DMS53 (cell line): ENCODE measurements around the gene SCNN1A.
A peak's percentile ranks its signal among the peaks of the same experiment; 100 is the strongest.

Experiments
- DNase-seq: peaks from one replicate; lab custom pipeline; 2025; lab: John Stamatoyannopoulos, UW

Gene SCNN1A

DNA sequence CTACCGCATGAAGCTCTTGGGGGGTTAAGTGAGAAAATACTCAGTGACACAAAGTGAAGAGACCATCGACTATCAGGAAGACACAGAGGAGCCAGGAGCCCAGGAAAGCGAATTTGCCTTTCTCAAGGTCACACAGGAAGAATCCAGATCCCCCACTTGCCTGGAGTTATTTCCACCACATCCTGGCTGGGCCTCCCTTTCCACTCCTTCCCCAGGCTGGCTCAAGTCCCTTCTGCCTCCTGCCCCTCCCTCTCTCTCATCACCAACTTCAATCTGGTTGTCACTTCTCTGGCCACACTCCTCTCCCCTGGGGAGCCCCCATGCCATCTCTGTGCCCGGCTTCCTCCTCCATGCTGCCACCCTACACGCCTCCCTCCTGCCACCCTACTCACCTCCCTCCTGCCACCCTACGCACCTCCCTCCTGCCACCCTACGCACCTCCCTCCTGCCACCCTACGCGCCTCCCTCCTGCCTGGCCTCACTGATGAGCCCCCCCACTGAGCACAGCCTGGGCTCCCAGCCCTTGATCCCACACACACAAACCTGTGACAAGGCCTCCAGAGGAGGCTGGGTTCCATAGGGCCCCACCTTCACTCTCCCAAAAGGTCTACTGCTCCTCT, 6.3 kb downstream of the SCNN1A start:
- DNase-seq = no peak

DNA sequence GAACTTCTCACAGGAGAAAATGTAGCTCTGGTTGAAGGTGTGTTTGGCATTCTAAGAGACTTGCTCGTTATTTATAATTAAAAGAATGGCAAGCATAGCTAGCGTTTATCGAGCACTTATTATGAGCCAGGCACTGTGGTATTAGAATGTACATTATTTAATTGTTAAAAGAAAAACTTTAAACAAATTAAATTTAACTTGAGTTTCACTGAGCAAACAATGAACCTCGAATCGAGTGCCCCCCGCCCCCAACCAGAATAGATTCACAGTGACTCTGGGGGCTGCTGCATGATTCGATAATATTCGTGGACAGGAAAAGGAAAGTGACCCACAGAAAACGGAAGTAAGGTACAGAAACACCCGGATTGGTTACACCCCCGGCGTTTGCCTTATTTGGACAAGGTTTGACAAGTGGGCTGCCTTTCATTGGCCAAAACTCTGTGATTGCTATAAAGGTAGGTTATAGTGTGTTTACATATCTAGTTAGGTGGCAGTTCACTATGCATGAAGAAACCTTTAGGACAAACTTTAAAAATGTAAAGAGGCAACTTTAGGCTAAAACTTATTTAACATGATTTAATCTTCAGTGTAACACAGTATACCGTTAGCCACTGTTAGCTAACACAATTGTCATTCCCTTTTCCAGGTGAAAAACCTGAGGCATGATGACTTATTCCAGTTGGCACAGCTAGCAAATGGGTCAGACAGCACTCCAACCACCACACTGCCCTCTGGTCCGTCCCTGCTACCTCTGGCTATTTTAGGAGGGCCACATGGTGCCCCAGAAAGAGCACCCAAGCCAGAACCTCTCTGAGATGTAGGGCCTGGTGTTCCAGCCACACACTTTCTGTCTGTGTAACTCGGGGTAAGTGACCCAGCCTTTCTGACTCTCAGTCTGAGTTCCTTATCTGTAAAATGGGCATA, 7.1 kb downstream of the SCNN1A start:
- peak; percentile 65 for DNase-seq

DNA sequence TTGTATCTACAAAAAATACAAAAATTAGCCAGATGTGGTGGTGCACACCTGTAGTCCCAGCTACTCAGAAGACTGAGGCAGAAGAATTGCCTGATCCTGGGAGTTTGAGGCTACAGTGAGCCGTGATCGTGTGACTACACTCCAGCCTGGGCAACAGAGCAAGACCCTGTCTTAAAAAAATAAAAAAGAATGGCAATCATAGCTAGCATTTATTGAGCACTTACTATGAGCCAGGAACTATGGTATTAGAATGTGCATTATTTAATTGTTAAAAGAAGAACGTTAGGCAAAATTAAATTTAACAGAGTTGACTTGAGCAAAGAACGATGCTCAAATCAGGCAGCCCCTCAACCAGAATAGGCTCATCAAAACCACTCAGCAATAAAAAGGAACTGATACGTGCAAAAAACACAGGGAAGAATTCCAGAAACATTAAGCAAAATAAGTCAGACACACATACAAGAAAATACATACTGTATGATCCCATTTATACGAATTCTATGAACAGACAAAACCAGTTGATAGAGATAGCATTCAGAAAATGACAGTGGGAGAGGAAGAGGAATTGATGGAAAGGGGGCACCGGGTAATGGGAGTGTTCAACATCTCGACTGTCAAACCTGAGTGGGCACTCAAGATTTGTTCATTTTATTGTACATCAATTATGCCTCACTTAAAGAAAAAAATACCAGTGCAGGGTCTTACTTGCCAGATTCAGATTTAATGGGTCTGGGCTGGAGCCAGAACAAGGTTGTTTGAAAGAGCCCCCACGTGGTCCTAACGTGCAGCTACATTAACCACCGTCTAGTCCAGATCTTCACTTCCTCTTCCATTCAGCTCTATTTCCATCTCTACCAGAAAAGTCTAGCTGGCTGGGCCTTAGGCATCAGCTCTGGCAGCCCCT, 8.0 kb downstream of the SCNN1A start:
- DNase-seq = peak; percentile 47

GRCh38 chr12:6364044-6364374, 11.4 kb downstream of the SCNN1A start:
- DNase-seq = no peak

DNA sequence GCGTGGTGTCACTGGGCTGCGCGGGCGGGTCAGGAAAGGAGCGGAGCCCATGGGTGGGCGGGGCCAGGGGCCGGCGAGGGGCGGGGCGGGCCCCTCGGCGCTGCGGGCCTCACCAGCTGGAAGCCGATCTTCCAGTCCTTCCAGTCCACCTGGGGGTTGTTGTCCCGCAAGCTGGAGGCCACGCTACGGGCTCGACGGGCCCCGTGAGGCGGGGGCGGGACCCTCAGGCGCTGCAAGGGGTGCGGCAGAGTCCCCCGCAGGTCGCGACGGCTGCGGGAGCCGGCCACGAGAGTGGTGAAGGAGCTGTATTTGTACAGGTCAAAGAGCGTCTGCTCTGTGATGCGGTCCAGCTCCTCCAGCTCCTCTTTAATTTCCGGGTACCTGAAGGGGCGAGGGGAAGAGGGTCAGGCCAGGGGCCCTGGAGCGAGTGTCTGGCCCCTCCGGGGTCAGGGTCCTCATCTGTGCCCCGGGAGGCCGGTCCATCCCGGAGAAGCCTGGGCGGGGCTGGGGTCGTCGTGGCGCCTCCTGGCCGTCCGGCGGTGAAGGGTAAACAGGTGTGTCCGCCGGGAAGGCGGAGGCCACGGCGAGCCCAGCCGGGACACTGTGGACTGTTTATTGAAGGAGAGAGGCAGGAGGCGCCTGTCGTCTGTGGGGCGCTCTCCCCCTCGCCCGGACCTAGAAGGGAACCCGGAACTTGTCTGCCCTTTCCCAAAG, 11.9 kb downstream of the SCNN1A start:
- DNase-seq = peak; percentile 92

DNA sequence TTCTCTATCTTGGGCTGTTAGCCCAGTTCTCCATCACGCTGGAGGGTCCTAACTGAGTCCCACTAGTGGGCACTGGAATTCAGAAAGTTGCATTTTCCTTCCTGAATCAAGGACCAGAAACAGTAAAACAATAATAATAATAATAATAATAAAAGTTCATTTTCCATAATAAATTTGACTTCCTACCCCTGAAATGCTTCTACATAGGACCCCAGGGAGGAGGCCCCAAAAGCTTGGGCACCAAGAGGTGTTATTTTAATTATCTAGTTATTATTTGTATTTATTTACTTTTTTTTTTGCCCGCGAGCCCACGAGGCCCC, 12.4 kb downstream of the SCNN1A start:
- no peak for DNase-seq

- no peak for DNase-seq
Observed at GRCh38 chr12:6362403-6362802, 13.0 kb downstream of the SCNN1A start.

DNA sequence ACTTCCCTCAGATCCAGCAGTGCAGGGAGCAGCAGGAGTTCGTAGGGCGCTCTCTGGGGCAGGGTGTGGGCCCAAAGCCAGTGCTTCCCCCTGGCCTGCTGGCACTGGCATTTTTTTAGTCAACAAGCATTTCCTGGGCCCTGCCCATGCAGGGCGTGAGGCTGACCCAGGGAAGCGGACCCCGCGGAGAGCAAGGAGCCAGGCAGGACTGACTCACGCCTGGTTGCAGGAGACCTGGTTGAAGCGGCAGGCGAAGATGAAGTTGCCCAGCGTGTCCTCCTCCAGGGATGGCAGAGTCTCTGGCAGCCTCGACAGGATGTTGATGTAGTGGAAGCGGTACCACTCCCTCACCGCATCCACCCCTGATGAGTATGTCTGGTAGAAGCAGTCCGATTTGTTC, 13.5 kb downstream of the SCNN1A start:
- DNase-seq = peak; percentile 56

DNA sequence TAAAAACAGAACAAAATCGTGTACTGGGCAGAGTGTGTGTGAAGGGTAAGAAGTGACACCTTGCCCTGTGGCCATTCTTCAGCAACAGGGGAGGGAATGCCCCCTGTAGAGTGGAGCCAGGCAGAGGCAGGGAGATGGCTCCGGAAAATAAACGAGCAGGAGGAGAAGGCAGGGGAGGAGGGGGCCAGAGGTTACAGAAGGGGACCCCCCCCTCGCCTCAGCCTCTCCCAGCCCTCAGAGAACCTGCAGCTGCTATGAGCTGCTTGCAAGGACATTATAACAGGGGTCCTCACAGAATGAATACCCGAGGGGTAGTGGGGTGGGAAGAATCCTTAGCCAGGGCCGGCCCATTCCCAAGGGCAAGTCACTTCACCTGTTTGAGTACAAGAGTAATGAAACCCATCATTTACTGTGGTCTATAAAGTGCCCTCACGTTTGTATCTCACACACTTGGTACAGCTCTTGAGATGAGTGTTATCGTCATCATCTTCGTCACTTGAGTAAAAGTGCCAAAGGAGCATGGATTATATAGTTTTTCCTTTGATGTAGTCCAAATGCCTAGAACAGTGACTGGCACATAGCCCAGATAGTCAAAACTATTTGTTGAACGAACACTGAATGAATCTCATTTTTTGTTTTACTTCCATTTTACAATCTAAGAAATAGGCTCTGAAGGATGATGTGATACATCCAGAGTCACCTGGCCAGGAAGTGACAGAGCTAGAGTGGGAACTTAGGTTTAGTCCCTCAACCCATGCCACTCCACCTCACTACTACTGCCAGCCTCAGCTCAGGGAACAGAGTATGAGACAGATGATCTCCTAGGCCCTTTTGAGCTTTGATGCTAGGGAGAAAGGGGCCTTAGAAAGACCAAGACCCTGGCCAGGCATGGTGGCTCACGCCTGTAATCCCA, 14.5 kb downstream of the SCNN1A start:
- DNase-seq = peak; percentile 79

GRCh38 chr12:6360080-6360571, 15.2 kb downstream of the SCNN1A start:
- DNase-seq = peak; percentile 53

GRCh38 chr12:6358881-6359280, 16.5 kb downstream of the SCNN1A start:
- DNase-seq = no peak

DNA sequence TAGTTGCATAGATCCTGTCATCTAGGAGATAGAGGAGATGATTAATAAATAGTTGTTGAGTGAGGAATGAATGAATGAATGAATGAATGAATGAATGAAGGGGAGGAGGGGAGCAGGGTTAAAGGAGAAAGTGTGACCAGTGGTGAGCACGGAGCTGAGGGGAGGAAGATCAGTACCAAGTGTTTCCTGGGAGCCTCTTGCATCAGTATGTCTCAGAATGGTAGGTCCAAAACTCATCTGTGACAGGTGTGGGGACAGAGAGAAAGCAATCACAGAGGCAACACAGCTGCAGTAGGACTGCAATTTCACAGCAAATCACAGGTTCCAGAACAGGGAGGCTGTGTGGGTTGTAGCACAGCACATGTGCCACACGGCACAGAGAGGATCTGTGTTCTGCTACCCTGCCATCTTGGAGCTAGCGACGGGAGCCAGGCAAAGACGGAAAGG, 19.0 kb downstream of the SCNN1A start:
- no peak for DNase-seq

- DNase-seq = peak; percentile 53
Observed at GRCh38 chr12:6355491-6356373, 19.6 kb downstream of the SCNN1A start.

GRCh38 chr12:6354495-6355393, 20.6 kb downstream of the SCNN1A start:
- DNase-seq = no peak

GRCh38 chr12:6352193-6353173, 22.9 kb downstream of the SCNN1A start:
- no peak for DNase-seq

- DNase-seq = no peak
Observed at GRCh38 chr12:6351622-6352021, 23.7 kb downstream of the SCNN1A start.
